DMS114 treated with DMSO at 0.1 percent for 48 hours (cell line): ENCODE measurements around the gene BCAP31.
"Not testable (repeated sequence)": the region's sequence is repeated elsewhere in the genome, so short reads cannot be mapped to it uniquely, and the experiment has no call there.

Source experiments
- DNase-seq: peaks from one replicate; lab custom pipeline; 2025; ENCODE audit not compliant: unreplicated experiment; lab: John Stamatoyannopoulos, UW

Gene BCAP31

DNA sequence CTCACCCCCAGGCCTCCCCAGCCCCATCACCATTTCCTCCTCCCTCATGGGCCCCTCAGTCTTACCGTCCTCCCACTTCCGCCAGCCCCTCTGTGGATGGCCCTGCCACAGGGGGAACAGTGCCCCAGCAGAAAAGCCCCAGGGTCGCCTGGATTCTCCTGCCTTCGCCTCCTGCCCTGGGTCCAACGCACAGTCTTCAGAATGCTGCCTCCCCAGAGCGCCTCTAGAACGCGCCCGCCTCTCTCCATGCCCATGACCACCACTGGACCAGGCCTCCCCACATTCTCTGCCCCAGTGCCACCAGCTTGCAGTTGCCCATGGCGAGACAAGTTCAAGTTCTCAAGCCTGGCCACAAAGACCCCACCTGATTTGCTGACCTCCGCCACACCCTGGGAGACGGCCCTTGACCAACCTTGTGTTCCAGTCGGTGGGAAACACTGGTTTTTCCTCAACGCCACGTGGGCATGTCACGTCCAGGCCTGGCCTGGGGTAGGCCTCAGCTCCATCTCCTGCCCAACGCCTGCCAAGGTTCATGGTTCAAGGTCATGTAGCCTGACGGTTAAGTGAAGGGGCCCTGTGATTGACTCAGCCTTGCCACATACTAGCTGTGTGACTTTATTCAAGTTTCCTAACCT, 39.2 kb upstream of the BCAP31 start:
- DNase-seq: no peak

DNA sequence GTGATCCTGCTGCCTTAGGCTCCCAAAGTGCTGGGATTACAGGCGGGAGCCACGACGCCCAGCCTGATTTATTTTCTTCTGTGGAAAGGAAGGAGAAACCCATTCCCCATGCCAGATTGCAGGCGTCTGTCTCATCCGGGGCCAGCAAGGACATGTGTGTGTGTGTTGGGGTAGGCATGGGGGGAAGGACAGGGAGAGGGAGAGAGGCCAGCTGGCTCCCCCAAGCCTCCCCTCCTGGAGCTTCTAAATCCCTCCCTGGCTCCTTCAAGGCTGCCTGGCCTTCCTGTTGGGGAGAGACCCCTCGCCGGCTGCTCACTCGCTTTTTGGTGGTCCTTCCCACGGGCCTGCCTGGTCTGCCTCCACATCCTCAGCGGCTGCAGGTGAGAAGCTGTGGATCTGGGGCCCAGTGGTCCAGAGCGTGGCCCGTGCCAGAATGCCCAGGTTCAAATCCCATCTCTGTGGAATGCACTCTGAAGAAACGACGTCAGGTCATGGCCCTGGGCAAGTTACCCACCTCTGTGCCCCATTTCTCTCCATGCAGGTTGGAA, 38.5 kb upstream of the BCAP31 start:
- no peak for DNase-seq

DNA sequence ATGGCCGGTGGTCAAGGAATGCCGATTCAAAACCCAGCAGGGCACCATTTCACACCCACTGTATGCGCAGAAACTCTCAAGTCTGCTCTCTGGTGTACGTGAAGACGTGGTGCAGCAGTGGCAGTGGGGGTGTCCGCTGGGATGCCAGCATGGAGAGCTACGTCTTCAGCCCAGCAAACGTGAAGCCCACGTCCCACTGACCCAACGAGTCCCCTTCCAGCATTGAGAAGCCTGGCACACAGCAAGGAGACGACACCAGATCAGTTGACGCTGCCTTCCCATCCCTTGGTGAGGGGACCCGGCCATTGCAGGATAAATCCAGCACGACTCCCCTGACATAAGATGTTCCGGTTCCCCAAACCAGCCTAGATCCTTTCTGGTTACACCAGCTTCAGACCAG, 37.7 kb upstream of the BCAP31 start:
- peak; percentile 1 for DNase-seq

DNA sequence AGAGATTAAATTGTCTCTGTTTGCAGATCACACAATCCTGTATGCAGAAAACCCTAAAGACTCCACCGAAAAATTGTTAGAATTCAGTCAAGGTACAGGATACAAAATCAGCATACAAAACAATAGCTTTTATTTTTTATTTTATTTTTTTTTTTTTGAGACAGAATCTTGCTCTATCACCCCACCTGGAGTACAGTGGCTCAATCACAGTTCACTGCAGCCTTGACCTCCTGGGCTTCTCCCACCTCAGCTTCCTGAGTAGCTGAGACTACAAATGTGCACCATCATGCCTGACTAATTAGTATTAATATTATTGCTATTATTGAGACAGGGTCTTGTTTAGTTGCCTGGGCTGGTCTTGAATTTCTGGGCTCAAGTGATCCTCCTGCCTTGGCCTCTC, 30.9 kb upstream of the BCAP31 start:
- DNase-seq: no peak

- DNase-seq: no peak
These were observed 26.1 kb upstream of the BCAP31 start for GRCh38 chrX:153750127-153750774.

GRCh38 chrX:153749017-153749416, 24.8 kb upstream of the BCAP31 start:
- DNase-seq: not testable (repeated sequence)

DNA sequence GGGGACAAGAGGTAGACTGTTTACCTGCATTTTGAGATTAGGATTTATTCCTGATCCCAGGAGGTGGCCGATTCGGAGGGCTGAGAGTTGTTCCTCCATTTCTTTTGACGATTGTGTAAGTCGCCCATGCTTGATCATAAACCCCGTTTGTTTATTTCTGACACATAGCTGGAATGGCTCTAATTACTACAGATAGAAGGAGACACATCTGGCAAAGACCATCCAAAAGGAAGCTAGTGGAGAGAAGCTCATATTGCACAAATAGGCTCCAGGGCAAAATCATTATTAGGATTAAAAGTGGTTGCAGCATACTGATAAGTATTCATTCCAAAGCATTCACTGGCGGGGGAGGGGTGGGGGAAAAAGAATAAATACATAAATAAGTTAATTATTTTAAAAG, 22.8 kb upstream of the BCAP31 start:
- DNase-seq: not testable (repeated sequence)

GRCh38 chrX:153746359-153746758, 22.2 kb upstream of the BCAP31 start:
- no peak for DNase-seq

- not testable (repeated sequence) for DNase-seq
These were observed 20.9 kb upstream of the BCAP31 start for GRCh38 chrX:153745067-153745433.

DNA sequence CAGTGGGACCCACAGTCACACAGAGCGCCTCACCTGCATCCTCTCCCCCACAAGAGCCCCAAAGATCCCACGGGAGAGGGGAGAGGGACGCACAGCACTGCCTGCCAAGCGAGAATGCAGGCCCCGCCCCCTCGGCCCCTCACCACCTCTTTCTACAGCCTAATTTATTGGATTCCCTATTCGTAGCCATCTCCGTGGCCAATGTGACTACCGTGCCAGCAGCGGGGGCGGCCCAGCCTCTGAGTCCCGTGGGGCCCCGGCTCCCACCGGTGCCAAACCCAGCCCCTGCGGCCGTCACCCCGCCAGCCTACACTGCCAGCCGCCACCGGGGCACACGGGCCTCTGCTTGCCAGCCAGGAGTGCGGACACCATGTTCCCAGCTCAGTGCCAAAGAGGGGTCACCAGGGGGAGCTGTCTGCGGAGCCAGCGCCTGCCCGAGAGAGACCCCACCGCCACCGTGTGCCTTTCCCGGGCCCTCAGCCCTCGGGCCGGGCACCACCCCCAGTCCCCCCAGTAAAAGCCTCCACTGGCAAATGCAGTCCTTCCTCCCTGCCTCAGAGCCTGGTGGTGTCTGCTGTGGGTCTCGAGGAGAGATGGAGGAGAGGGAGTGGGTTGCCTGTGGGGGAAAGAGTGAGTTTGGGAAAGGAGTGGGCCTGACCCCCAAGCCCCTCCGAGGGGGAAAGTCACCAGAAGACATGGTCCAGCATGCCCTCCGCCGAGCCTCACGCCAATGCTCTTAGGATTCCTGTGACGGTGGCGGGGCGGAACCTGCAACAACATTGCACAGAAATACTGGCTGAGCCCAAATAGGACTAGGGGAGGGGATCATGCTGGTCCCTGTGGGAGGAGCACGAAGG, 20.3 kb upstream of the BCAP31 start:
- no peak for DNase-seq

DNA sequence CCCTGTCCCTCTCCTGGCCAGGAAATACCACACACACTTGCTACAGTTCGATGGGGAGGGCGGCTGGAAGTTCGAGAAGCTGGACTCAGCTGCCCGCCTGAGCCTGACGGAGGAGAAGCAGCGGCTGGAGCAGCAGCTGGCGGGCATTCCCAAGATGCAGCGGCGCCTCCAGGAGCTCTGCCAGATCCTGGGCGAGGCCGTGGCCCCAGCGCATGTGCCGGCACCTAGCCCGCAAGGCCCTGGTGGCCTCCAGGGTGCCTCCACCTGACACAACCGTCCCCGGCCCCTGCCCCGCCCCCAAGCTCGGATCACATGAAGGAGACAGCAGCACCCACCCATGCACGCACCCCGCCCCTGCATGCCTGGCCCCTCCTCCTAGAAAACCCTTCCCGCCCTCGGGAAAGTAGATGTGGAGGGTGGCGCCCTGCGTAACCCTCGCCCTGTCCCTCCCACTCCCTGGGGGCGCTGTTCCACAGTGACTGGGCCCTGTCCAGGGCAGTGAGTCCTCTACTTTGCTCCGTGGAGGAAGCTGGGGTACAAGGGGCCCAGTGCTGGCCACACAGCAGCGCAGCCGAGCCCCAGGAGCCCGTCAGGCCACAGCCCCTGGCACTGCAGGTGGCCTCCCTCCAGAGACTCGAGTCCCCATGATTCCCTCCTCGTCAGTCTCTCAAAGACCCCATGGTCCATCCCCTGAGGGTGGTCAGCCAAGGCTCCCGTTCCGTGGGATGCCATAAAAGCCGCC, 19.5 kb upstream of the BCAP31 start:
- DNase-seq: not testable (repeated sequence)

DNA sequence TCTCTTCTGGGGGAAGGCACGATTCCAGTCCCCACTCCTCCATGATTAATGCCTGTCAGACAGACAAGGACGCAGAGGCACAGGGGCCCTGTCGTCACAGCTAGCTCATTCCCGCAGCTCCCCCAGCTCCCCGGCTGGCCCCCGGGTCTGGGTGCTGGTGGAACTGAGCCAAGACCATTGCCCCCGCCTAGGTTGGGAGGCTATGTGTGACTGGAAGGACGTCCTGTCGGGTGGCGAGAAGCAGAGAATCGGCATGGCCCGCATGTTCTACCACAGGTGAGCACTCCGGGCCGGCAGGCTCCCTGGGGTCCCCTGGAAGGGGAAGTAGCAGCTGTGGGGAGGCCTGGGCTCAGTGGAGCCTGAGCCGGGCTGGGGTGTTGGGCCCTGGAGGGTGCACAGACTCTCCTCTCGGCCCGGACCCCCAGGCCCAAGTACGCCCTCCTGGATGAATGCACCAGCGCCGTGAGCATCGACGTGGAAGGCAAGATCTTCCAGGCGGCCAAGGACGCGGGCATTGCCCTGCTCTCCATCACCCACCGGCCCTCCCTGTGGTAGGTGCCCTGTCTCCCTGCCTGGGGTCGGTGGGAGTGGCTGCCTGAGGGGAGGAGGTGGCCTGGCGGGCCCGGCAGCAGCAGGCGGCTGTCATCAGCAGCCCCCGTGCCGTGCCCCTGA, 18.7 kb upstream of the BCAP31 start:
- DNase-seq: not testable (repeated sequence)

DNA sequence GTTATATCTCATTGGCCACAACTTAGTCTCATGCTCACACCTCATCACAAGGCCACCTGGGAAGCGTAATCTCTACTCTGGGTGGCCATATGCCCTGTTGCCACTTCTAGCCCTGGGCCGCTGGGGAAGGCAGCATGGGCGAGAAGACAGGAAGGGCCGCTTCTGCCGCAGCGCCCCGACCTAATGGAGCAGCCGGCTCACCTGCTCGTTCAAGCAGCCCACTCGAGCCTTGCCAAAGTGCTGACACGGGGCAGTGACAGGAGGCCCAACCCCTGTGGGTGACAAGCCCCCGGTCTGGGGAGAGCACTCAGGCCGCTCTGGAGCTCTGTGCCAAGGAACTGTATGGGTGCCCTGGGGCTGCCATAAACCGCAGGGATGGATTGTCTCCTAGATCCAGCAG, 17.9 kb upstream of the BCAP31 start:
- not testable (repeated sequence) for DNase-seq

- DNase-seq: no peak
These were observed 17.3 kb upstream of the BCAP31 start for GRCh38 chrX:153741446-153741845.

- DNase-seq: no peak
These were observed 16.5 kb upstream of the BCAP31 start for GRCh38 chrX:153740631-153741222.

DNA sequence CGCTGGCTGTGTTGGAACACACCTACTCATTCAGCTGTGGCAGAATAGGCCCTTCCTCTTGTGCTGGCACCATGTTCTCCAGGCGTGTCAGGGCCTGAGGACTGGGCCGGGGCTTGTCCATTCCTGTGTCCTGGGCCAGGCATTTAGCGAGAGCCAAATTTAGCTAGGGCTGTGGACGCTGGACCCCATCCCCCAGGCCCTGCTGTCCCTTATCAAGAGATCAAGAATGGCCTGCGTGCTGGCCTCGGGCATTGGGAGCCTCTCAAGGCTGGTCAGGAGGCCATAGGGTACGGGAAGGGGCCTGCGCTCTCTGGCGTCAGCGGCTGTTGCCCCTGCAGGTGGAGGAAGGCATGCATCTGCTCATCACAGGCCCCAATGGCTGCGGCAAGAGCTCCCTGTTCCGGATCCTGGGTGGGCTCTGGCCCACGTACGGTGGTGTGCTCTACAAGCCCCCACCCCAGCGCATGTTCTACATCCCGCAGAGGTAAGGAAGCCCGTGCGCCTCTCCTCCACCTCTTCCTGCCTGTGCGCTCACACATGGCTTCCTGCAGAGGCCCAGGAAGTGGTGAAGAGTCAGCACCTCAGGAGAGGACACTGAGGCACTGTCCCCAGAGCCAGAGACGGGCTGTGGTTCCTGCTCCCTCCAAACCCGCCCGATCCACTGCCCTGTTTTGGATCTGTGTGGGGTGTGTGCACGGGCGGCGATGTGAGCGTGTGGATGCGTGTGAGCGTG, 15.7 kb upstream of the BCAP31 start:
- no peak for DNase-seq

DNA sequence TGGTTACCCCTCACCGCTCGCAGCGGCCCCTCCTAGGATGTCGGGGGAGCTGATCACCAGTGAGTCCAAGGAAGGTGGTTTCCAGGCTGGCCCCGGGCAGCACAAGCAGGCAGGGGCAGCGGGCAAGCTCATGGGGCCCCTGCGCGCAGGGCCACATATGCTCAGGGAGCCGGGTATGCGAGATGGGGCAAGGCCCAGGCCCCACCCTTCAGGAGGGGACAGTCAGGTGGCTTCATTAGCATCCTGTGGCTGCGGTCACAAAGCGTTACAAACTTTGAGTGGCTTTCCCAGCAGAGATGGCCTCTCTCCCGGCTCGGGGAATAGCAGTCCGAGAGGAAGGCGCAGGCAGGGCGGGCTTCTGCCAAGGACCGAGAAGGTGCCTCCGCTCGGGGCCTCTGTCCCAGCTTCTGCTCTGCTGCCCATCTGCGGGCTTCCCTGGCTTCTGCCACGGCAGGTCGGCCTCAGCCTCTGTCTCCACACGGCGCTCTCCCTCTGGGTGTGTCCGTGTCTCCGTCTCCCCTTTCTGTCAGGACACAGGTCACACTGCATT, 13.9 kb upstream of the BCAP31 start:
- no peak for DNase-seq

GRCh38 chrX:153736871-153737441, 12.8 kb upstream of the BCAP31 start:
- DNase-seq: no peak
